H9 (cell line): ENCODE results near the gene RAB31. TPM values are rescaled to one million over a fixed set of nuclear protein-coding genes. Genes with fewer than 3 reads are reported as not detected.

Experiments used
- DNase-seq: peaks from one replicate; pipeline ENCODE4 v3.0.0-alpha.2; 2017
- H2AFZ ChIP-seq: one replicate; pipeline ENCODE4 v1.6.1; 2013; ENCODE audit warnings: mild to moderate bottlenecking, low read length, control low read depth, moderate library complexity
- H2AK5ac ChIP-seq: 2 replicates; pipeline ENCODE4 v1.6.1; 2013; ENCODE audit warnings: low read length, control low read depth, mixed read lengths; ENCODE audit not compliant: insufficient read length
- H2BK120ac ChIP-seq: one replicate; pipeline ENCODE4 v1.6.1; 2013; ENCODE audit warnings: low read depth, mild to moderate bottlenecking, low read length, control low read depth, inconsistent platforms; ENCODE audit not compliant: poor library complexity, severe bottlenecking
- H2BK12ac ChIP-seq: 2 replicates; pipeline ENCODE4 v1.6.1; 2013; ENCODE audit warnings: low read length, control low read depth, mixed read lengths, low read depth; ENCODE audit not compliant: insufficient read length
- H2BK15ac ChIP-seq: 2 replicates; pipeline ENCODE4 v1.6.1; 2013; ENCODE audit warnings: low read depth, low read length, control low read depth
- H2BK20ac ChIP-seq: one replicate; pipeline ENCODE4 v1.6.1; 2013; ENCODE audit warnings: low read depth, mild to moderate bottlenecking, low read length, control low read depth, inconsistent platforms; ENCODE audit not compliant: poor library complexity, severe bottlenecking
- H2BK5ac ChIP-seq: 2 replicates; pipeline ENCODE4 v1.6.1; 2013; ENCODE audit warnings: low read length, control low read depth, mixed read lengths; ENCODE audit not compliant: insufficient read length
- H3K14ac ChIP-seq: 2 replicates; pipeline ENCODE4 v1.6.1; 2013; ENCODE audit warnings: low read length, control low read depth; ENCODE audit not compliant: insufficient read depth
- H3K18ac ChIP-seq: 2 replicates; pipeline ENCODE4 v1.6.1; 2013; ENCODE audit warnings: low read depth, mild to moderate bottlenecking, mixed read lengths, low read length, control low read depth; ENCODE audit not compliant: insufficient read length
- H3K23ac ChIP-seq: 2 replicates; pipeline ENCODE4 v1.6.1; 2013; ENCODE audit warnings: low read length, control low read depth, mixed read lengths, low read depth; ENCODE audit not compliant: insufficient read length
- H3K23me2 ChIP-seq: 2 replicates; pipeline ENCODE4 v1.6.1; 2013; ENCODE audit warnings: low read depth, mild to moderate bottlenecking, mixed read lengths, low read length, control low read depth; ENCODE audit not compliant: insufficient read length, poor library complexity, severe bottlenecking
- H3K27ac ChIP-seq: 2 replicates; pipeline ENCODE4 v1.5.1; 2013; ENCODE audit warnings: low read length, control low read depth, mixed read lengths, low read depth; ENCODE audit not compliant: insufficient read length
- H3K27me3 ChIP-seq: 2 replicates; pipeline ENCODE4 v1.6.1; 2013; ENCODE audit warnings: low read length, control low read depth, inconsistent platforms; ENCODE audit not compliant: insufficient read depth
- H3K4ac ChIP-seq: 2 replicates; pipeline ENCODE4 v1.6.1; 2013; ENCODE audit warnings: low read depth, mild to moderate bottlenecking, control low read depth, inconsistent platforms, low read length, moderate library complexity
- H3K4me1 ChIP-seq: 2 replicates; pipeline ENCODE4 v1.6.1; 2013; ENCODE audit warnings: low read length, control low read depth, inconsistent platforms; ENCODE audit not compliant: insufficient read depth
- H3K4me2 ChIP-seq: 2 replicates; pipeline ENCODE4 v1.6.1; 2013; ENCODE audit warnings: low read length, control low read depth, mixed read lengths; ENCODE audit not compliant: insufficient read length, insufficient read depth
- H3K56ac ChIP-seq: 2 replicates; pipeline ENCODE4 v1.6.1; 2013; ENCODE audit warnings: low read depth, mild to moderate bottlenecking, mixed read lengths, low read length, control low read depth; ENCODE audit not compliant: insufficient read length
- H3K79me1 ChIP-seq: 2 replicates; pipeline ENCODE4 v1.6.1; 2013; ENCODE audit warnings: low read depth, mild to moderate bottlenecking, moderate library complexity, low read length, control low read depth, inconsistent platforms; ENCODE audit not compliant: insufficient read depth, poor library complexity, severe bottlenecking
- H3K79me2 ChIP-seq: 2 replicates; pipeline ENCODE4 v1.6.1; 2013; ENCODE audit warnings: low read length, control low read depth, inconsistent platforms; ENCODE audit not compliant: insufficient read depth
- H3K9ac ChIP-seq: 2 replicates; pipeline ENCODE4 v1.6.1; 2013; ENCODE audit warnings: low read length, control low read depth, mixed read lengths; ENCODE audit not compliant: insufficient read length; ENCODE audit errors: extremely low read depth
- H3K9me3 ChIP-seq: one replicate; pipeline ENCODE4 v1.6.1; 2013; ENCODE audit warnings: low read depth, low read length, inconsistent platforms; ENCODE audit not compliant: control insufficient read depth
- H3T11ph ChIP-seq: one replicate; pipeline ENCODE4 v1.6.1; 2013; ENCODE audit warnings: mild to moderate bottlenecking, low read length, control low read depth, inconsistent platforms
- H4K20me1 ChIP-seq: one replicate; pipeline ENCODE4 v1.6.1; 2013; ENCODE audit not compliant: control insufficient read depth, insufficient read length, insufficient read depth
- H4K5ac ChIP-seq: 2 replicates; pipeline ENCODE4 v1.6.1; 2013; ENCODE audit warnings: low read depth, mild to moderate bottlenecking, mixed read lengths, low read length, control low read depth; ENCODE audit not compliant: insufficient read length
- H4K8ac ChIP-seq: replicated peaks from 2 replicates; pipeline ENCODE4 v1.6.1; 2013; ENCODE audit warnings: low read length, control low read depth, mixed read lengths, low read depth; ENCODE audit not compliant: insufficient read length
- H4K91ac ChIP-seq: 2 replicates; pipeline ENCODE4 v1.6.1; 2013; ENCODE audit warnings: low read depth, mild to moderate bottlenecking, moderate library complexity, mixed read lengths, low read length, control low read depth; ENCODE audit not compliant: insufficient read length
- H3K27ac Mint-ChIP-seq, 3 experiments: 2 replicates in 2 of 3; 3 replicates in 1 of 3; pipeline ENCODE4 v1.8.0; 2020 to 2021; ENCODE audit warnings: mixed read lengths in 3 of 3, mild to moderate bottlenecking in 1 of 3, moderate library complexity in 1 of 3
- H3K27me3 Mint-ChIP-seq: 2 replicates; pipeline ENCODE4 v1.8.0; 2021; ENCODE audit warnings: low read depth, mild to moderate bottlenecking, moderate library complexity, mixed read lengths
- H3K36me3 Mint-ChIP-seq, 3 experiments: 2 replicates in 2 of 3; 3 replicates in 1 of 3; pipeline ENCODE4 v1.8.0; 2020 to 2021; ENCODE audit warnings: low read depth in 3 of 3, mixed read lengths in 3 of 3; ENCODE audit not compliant: insufficient read depth in 1 of 3
- H3K4me1 Mint-ChIP-seq, 2 experiments: 2 replicates each; pipeline ENCODE4 v1.8.0; 2020; ENCODE audit warnings: mixed read lengths in 2 of 2
- H3K4me3 Mint-ChIP-seq, 2 experiments: 2 replicates in 1 of 2; 3 replicates in 1 of 2; pipeline ENCODE4 v1.8.0; 2020 to 2021; ENCODE audit warnings: mild to moderate bottlenecking in 2 of 2, mixed read lengths in 2 of 2, moderate library complexity in 1 of 2
- H3K9me3 Mint-ChIP-seq, 2 experiments: 2 replicates in 1 of 2; 3 replicates in 1 of 2; pipeline ENCODE4 v1.8.0; 2020; ENCODE audit warnings: mild to moderate bottlenecking in 2 of 2, mixed read lengths in 2 of 2, moderate library complexity in 1 of 2
- CTCF ChIP-seq: fragments of 200-600 bp; sonication (generic); conservative IDR thresholded peaks from 3 replicates; pipeline ENCODE4 v1.8.0; 2021; ENCODE audit warnings: antibody characterized with exemption, mild to moderate bottlenecking
- WGBS: extraction: QIAGEN DNeasy Blood & Tissue Kit; methylation state at CpG from one replicate; pipeline ENCODE4 v1.1.7; 2013; ENCODE audit warnings: missing lambda C conversion rate, low lambda C conversion rate, mixed read lengths; ENCODE audit not compliant: insufficient read length; ENCODE audit errors: extremely low coverage; 5-methylcytosine and 5-hydroxymethylcytosine counted together
- total RNA-seq: library from RNA; stranded (reverse); gene quantifications from 2 replicates; pipeline ENCODE4 v1.2.1, GENCODE V29; 2021

The RAB31 gene
- total RNA-seq, 1 experiment from 2014 or later, result 22.4 TPM

DNA sequence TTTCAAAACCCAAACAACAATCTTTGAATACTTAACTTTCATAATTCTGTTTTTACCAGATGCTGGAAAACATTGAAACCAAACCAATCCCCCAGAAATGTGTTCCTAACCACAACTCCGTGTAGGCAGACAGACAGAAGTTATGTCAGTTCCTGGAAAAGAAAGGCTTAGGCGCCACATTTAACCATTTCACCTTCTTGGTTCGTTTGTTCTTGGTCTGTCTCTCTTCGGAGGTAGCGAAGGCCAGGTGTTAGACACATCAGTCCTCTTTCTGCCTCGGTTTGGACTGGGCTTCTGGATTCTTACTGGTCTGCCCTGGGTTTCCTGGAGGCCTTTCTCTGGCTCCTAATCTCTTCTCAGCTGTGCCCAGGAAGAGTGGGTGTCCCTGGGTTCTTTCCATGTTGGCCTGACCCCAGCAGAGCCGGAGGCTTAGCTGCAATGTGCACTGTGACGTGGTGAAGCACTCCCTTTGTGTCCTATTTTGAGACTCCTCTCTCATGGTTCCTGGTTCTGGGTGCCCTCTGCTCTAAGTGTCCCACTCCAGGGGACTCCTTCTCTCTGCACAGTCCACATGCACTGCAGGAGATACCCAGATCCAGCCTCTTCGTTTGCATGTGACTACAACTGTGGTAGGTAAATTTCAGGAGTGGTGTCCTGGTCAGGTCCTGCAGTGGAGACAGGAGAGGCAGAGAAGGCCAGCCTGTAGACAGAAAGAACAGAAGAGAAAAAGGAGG, 23.1 kb upstream of the RAB31 start:
- Histone ChIP-seq H3K79me2 (no peaks in the 10 kb centered on the region), H3K4me2 (no peak overlapping the region), H2BK20ac (no peak overlapping the region), H3K14ac (no peak overlapping the region), H4K91ac (no peak overlapping the region), H3K23me2 (no peaks in the 10 kb centered on the region), H2BK12ac (no peak overlapping the region), H4K20me1 (no peaks in the 10 kb centered on the region), H3K27me3 (no peaks in the 10 kb centered on the region), H3K9me3 (no peaks in the 10 kb centered on the region), H2AFZ (no peak overlapping the region), H2AK5ac (no peak overlapping the region), H3K79me1 (no peaks in the 10 kb centered on the region), H3K4ac (no peak overlapping the region), H3K23ac (no peak overlapping the region), H3K18ac (no peak overlapping the region), H3K9ac (no peak overlapping the region), H3K4me1 (peaks cover 7% of the 10 kb centered on the region; the same call in 1 of the 2 replicates), H4K5ac (no peak overlapping the region), H4K8ac (no peak overlapping the region), H3K27ac (no peak overlapping the region), H3K56ac (no peak overlapping the region), H2BK15ac (no peak overlapping the region), H3T11ph (no peak overlapping the region), H2BK120ac (no peak overlapping the region), H2BK5ac (no peak overlapping the region)
- no peak for DNase-seq
- no peak overlapping the region for H3K4me3 Mint-ChIP-seq
- H3K27me3 Mint-ChIP-seq, result peaks cover 4% of the 10 kb centered on the region
- H3K4me1 Mint-ChIP-seq, result peaks cover 20 to 22% of the 10 kb centered on the region in 2 experiments
- no peak for TF ChIP-seq CTCF
- H3K36me3 Mint-ChIP-seq, result no peaks in the 10 kb centered on the region
- H3K27ac Mint-ChIP-seq, result no peak overlapping the region; a peak in 1 of 7 replicates
- H3K9me3 Mint-ChIP-seq, result no peaks in the 10 kb centered on the region; a peak in 1 of 5 replicates
- WGBS, result no CpG with 5 or more reads among the region's 9 CpGs
